Body of pancreas (tissue), 4 donors: ENCODE measurements around the gene PRR16.

ENCODE experiments used
- CTCF ChIP-seq, 7 experiments: fragments of 450-650 bp in 4 of 7; fragments of 200-600 bp in 3 of 7; sonication (generic) in 3 of 7; IDR thresholded peaks; one replicate each; pipeline ENCODE4 v1.5.1; 2016 to 2019; ENCODE audit warnings: antibody characterized with exemption in 7 of 7
- POLR2A ChIP-seq, 3 donors: fragments of 450-650 bp; IDR thresholded peaks; one replicate each; pipeline ENCODE4 v1.6.1; 2016; ENCODE audit warnings: antibody characterized with exemption in 3 of 3, mild to moderate bottlenecking in 2 of 3

GRCh38 chr5:120446068-120446492, 18.0 kb upstream of the PRR16 start:
- TF ChIP-seq CTCF (IDR thresholded peaks at IDR 0.05): no peak
- TF ChIP-seq POLR2A (IDR thresholded peaks at IDR 0.05): no peak
